Measurements from ENCODE around the gene EXOC1. TPM values are rescaled to one million over a fixed set of nuclear protein-coding genes. Genes with fewer than 3 reads are reported as not detected.

Gene EXOC1
- total RNA-seq, 1 donor from 2014 or later = 21.5 TPM

DNA sequence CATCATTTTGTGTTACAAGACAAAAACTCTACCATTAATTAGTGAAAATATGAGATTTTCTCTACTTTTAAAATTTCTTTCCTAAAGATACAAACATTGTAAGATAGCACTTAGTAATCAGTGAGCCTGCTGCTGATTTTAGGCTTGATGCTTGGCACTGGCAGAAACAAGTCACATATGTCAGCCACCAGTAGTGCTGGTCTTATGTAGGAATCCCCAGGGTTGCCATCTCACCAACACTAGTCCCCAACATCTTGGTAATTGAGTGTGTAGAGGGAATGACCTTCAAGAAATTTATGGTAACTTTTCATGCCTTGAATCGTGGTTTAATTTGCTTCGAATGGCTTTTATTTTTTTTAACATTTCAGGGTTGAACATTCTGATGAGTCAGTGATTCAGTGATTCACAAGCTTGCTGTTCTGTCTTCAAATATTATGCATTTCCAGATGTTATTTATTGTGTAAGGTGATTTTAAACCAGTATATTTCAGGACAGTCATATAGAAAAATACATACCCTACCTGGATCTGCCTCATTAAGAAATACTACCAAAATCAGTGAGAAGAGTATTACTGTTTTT is 11.9 kb downstream of the EXOC1 start:
- H3K4me1 Mint-ChIP-seq = peaks cover 19% of the 10 kb centered on the region
- no peak for DNase-seq
- intact Hi-C loops (cut with micrococcal nuclease) = loop anchor here (5.0 to 10.0 kb wide), 3 partner anchors 318 to 439 kb away; partner anchors contain the start of gene CLOCK
- no peak overlapping the region for H3K27ac Mint-ChIP-seq
- no peak overlapping the region for H3K4me3 Mint-ChIP-seq
- H3K36me3 Mint-ChIP-seq (ENCODE audit: low read depth) = peaks cover 30% of the 10 kb centered on the region
- no peaks in the 10 kb centered on the region for H3K9me3 Mint-ChIP-seq
- H3K27me3 Mint-ChIP-seq = no peaks in the 10 kb centered on the region

DNA sequence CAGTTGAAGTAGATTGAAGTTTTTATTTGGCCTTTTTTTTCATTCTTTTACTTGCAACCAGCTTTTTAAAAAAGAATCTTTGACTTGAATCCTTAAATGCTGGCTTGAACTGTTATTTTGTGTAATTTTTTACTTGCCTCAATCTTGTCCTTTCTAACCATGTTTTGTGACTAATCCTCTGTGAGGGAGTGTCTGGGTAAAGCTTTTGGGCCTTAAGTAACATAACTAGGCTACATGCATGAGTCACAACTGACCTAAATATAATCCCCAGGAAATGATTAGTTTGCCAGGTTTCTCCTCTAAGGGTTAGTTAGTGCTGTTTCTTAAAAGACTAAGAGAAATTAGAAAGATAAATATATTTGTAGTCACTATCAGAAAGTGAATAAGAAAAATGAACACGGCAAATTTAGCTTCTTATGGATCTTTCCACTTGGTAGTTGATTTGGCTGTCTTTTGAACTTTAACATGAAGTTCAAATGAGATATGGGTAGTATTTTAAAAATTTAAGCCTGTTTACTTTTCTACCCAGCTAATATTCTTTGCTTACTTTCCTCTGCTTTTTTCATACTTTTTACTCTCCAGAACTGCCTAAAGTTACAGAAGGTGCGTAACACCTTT is 13.0 kb downstream of the EXOC1 start:
- Mint-ChIP-seq H3K9me3 (no peaks in the 10 kb centered on the region), H3K4me3 (no peak overlapping the region), H3K27me3 (no peaks in the 10 kb centered on the region), H3K27ac (peak overlapping the region; percentile 54), H3K36me3 (ENCODE audit: low read depth) (peaks cover 34% of the 10 kb centered on the region), H3K4me1 (peaks cover 19% of the 10 kb centered on the region)
- DNase-seq = no peak
- intact Hi-C loops (cut with micrococcal nuclease) = loop anchor here (1.0 to 10.0 kb wide), 5 partner anchors 14 to 438 kb away; partner anchors contain the start of genes CEP135, CLOCK and EXOC1

DNA sequence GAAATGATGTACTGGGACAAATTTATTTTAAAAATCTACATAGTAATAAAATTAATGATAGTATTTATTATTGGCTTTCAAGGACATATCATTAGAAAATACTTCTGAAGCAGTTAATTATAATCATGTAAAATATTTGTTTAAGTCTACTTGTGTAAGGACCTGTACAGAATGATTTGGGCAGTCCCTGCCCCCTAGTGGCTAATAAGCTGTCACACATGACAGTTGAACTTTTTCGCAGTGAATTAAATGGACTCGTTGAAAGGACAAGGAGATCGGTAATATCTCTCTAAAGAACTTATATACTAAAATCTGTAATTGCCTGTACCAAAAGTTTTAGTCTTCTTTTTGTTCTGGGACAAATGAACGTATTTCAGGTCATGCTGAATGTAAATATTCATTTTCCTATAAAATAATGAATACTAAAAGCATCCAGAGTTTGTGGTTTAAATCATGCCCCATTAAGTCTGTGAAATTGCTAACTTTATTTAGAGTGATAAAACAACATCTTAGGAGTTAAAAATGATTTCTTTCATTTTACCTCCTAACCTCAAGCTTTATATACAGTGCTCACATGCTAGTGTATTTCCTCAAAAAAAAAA is 13.6 kb downstream of the EXOC1 start:
- no peaks in the 10 kb centered on the region for H3K9me3 Mint-ChIP-seq
- intact Hi-C loops (cut with micrococcal nuclease) = loop anchor here (1.0 to 10.0 kb wide), 5 partner anchors 14 to 438 kb away; partner anchors contain the start of genes CEP135, CLOCK and EXOC1
- peaks cover 19% of the 10 kb centered on the region for H3K4me1 Mint-ChIP-seq
- H3K27me3 Mint-ChIP-seq = no peaks in the 10 kb centered on the region
- H3K36me3 Mint-ChIP-seq (ENCODE audit: low read depth) = peaks cover 33% of the 10 kb centered on the region
- no peak overlapping the region for H3K27ac Mint-ChIP-seq
- DNase-seq = peak; percentile 69
- no peak overlapping the region for H3K4me3 Mint-ChIP-seq

DNA sequence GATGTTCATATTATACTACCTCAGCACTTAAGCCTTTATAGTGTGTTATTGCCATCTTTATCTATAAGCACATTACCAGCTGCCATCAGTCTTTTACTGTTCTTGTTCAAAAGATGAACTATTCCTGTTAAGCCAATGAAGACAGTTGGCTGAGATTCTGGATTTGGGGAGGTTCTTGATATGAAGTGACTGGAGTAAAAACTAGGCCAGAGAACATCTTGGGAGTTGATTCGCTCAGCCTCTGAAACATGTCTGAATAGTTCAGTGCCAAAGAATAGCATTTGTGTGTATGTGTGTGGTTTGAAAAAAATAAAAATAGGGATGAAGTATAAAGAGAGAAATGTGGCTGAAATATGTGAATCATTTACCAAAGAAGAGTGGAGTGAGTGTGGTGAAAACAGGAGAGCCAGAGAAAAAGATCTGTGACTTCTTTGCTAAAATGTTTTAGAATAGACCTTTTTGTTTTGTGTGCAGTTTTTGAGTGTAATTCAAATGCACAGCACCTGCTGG is 15.2 kb downstream of the EXOC1 start:
- Mint-ChIP-seq H3K27ac (peak overlapping the region; percentile 9), H3K27me3 (no peaks in the 10 kb centered on the region), H3K36me3 (ENCODE audit: low read depth) (peaks cover 35% of the 10 kb centered on the region), H3K4me1 (peaks cover 19% of the 10 kb centered on the region), H3K4me3 (no peak overlapping the region), H3K9me3 (no peaks in the 10 kb centered on the region)
- DNase-seq = no peak
- intact Hi-C loops (cut with micrococcal nuclease) = loop anchor here (5.0 to 10.0 kb wide), 3 partner anchors 321 to 436 kb away; partner anchors contain the start of gene CLOCK

DNA sequence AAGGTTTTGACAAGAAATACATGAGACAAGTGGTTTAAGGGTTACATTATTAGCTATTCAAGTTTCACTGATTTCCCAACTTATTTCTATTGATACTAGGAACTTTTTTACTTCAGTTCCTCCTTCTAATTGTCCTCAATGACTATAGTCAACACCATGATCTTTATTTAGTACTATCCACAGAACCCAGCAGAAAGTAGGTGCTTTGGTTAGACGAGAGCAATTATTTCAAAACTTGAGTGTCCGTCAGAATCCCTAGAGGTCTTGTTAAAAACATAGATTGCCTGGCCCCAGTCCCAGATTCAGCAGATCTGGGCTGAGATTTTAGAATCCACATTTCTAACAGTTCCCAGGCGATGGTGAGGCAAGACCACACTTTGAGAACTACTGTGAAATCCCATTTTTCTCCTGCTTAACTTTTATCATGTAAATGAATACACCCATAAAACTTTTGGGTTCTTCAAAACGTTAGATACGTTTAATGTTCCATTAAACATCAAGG is 17.9 kb downstream of the EXOC1 start:
- Mint-ChIP-seq H3K36me3 (ENCODE audit: low read depth) (peaks cover 38% of the 10 kb centered on the region), H3K4me3 (no peak overlapping the region)

DNA sequence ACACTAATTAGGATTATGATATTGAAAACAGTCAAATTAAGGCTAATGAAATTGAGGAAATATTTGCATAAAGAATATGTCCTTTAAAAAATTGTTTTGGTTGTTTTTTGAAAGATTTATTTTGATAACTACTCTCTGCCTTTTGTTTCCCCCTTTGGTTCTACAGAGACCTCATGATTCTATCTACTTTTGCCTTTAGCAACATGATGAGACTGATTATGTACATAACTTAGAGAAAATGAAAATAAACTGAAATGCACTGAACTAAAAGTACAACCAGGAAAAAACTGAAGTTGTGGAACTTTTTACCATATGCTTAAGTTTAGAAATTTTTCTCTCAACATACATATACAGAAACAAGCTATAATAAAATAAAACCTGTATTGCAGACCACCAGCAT is 21.4 kb downstream of the EXOC1 start:
- no peaks in the 10 kb centered on the region for H3K27me3 Mint-ChIP-seq
- H3K4me3 Mint-ChIP-seq = no peak overlapping the region
- DNase-seq = no peak
- H3K4me1 Mint-ChIP-seq = no peaks in the 10 kb centered on the region
- H3K9me3 Mint-ChIP-seq = no peaks in the 10 kb centered on the region
- H3K36me3 Mint-ChIP-seq (ENCODE audit: low read depth) = peaks cover 42% of the 10 kb centered on the region
- H3K27ac Mint-ChIP-seq = no peak overlapping the region
- intact Hi-C loops (cut with micrococcal nuclease) = no loop called here

More for the DNA sequence above, 17.9 kb downstream of the EXOC1 start:
- intact Hi-C loops (cut with micrococcal nuclease) = no loop called here
- Mint-ChIP-seq H3K27me3 (no peaks in the 10 kb centered on the region), H3K9me3 (no peaks in the 10 kb centered on the region), H3K4me1 (peaks cover 6% of the 10 kb centered on the region), H3K27ac (no peak overlapping the region)
- no peak for DNase-seq

DNA sequence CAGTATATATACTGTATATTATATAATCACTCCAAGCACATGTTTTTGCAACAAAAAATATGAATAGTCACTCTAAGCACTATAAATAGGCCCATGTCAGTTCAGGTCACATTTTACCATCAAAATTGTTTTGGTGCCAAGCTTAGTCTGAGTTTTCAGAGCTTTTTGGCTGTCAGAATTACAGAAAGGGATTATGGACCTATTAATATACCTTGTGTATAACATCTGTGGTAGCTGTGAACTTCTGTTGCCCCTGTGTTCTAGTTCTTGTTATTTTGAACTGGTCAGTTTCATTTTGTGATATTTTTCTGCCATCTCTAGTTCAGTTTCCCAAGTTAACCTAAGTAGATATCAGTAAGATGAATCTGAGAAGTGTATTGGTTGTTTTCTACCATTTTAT is 22.9 kb downstream of the EXOC1 start:
- no peak overlapping the region for H3K27ac Mint-ChIP-seq
- H3K4me1 Mint-ChIP-seq = no peaks in the 10 kb centered on the region
- intact Hi-C loops (cut with micrococcal nuclease) = no loop called here
- DNase-seq = no peak
- no peaks in the 10 kb centered on the region for H3K27me3 Mint-ChIP-seq
- H3K4me3 Mint-ChIP-seq = no peak overlapping the region
- no peaks in the 10 kb centered on the region for H3K9me3 Mint-ChIP-seq
- H3K36me3 Mint-ChIP-seq (ENCODE audit: low read depth) = peaks cover 39% of the 10 kb centered on the region

DNA sequence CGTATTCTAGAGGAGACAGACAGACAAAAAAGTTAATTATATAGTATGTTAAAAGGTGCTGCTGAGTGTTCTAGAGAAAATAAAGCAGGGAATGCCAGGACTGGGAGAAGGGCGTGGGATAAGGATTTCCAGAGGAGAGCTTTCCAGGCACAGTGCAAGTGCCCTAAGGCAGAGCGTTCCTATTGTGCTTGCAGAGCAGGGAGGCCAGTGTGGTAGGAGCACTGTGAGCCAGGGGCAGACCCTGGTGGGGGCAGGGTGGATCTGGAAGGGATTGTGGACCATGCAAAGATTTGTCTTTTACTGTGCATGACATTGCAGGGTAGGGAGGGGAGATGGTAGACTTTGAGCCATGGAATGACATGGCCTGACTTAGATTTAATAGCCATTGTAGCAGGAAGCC is 25.8 kb downstream of the EXOC1 start:
- H3K4me3 Mint-ChIP-seq = no peak overlapping the region
- no peak overlapping the region for H3K27ac Mint-ChIP-seq
- no peaks in the 10 kb centered on the region for H3K4me1 Mint-ChIP-seq
- no peak for DNase-seq
- intact Hi-C loops (cut with micrococcal nuclease) = no loop called here
- H3K36me3 Mint-ChIP-seq (ENCODE audit: low read depth) = peaks cover 34% of the 10 kb centered on the region
- H3K27me3 Mint-ChIP-seq = no peaks in the 10 kb centered on the region
- H3K9me3 Mint-ChIP-seq = no peaks in the 10 kb centered on the region

DNA sequence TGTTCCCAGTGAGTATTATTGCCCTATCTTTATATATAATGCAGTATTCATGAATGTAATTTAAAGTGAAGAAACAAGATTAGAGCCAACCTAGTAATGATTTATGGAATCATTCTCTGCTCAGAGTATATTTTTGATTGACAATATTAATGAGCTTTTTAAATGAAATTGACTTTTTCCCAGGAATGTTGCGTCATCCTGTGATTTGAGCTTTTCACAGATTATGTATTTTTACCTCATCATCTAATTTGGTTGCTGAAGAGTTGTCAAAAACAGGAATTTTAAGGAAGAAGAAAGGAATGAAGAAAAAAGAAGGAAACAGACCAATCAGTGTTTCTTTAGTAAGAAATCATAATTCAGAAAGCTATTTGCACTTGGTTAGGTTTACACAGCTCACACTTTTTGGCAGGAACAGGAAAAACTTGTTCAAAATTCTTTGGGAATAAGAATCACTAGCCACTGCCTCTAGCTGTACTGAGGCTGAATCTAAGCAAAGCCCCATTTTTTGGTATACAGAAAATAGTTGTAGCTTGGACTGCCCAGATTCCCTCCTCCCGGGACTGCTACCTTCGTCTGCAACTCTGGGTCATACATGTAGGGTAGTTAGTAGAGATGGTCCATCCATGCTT is 27.3 kb downstream of the EXOC1 start:
- intact Hi-C loops (cut with micrococcal nuclease) = no loop called here
- DNase-seq = no peak
- Mint-ChIP-seq H3K9me3 (no peaks in the 10 kb centered on the region), H3K4me1 (no peaks in the 10 kb centered on the region), H3K4me3 (no peak overlapping the region), H3K36me3 (ENCODE audit: low read depth) (peaks cover 31% of the 10 kb centered on the region), H3K27me3 (no peaks in the 10 kb centered on the region), H3K27ac (no peak overlapping the region)

DNA sequence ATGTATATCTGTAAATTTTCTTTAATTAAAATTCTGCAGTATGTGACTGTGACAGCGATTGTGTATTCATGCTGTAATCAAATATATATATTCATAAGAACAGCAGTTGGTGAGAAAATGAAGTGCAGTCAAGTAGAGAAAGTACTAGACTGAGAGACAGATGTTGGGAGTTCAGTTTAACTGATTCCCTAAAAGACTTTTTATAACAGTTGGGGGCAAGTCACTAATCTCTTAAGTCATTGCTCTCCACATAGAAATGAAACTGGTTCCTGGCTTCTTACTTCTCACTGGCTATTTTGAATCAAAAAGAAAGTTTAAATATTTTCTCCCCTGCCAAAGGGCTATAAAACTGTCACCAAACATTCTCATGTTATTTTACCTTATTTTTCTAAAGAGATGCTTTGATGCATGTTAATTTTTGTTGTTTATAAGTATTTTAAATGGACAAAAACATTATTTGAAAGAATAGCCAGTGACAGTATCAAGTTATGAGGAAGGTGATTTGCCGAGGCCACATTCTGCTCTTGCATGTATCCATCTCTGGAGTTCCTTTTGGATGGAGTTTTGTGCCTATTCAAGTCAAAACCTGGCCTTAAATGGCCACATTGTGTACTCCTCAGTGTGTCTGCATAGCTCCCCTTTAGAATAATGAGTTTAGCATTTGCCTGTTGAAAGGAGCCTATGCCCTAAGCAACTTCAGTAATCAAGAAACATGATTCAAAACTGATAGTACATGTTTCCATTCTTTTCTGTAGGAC is 30.8 kb downstream of the EXOC1 start:
- peaks cover 3% of the 10 kb centered on the region for H3K4me1 Mint-ChIP-seq
- H3K4me3 Mint-ChIP-seq = no peak overlapping the region
- peaks cover 19% of the 10 kb centered on the region for H3K36me3 Mint-ChIP-seq (ENCODE audit: low read depth)
- H3K27ac Mint-ChIP-seq = no peak overlapping the region
- no peaks in the 10 kb centered on the region for H3K9me3 Mint-ChIP-seq
- H3K27me3 Mint-ChIP-seq = no peaks in the 10 kb centered on the region
- DNase-seq = no peak
- intact Hi-C loops (cut with micrococcal nuclease) = no loop called here

DNA sequence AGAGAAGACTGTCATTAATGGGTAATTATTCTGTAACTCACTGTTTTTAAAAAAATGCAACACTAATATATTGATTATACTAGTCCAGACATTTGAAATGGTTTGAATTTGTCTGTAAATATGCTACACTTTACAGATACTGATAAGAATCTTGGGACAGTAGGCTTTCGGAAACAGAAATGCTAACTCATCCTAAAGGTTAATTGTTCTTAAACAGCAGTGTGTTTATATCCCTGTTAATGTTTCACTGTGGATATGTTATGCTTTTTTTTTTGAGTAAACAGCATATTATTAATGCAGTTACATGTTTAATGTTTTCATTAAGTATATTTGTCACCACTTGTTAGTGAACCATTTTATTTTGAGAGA is 31.4 kb downstream of the EXOC1 start:
- peaks cover 22% of the 10 kb centered on the region for H3K36me3 Mint-ChIP-seq (ENCODE audit: low read depth)
- no peak overlapping the region for H3K4me3 Mint-ChIP-seq
- no peak overlapping the region for H3K27ac Mint-ChIP-seq
- intact Hi-C loops (cut with micrococcal nuclease) = no loop called here
- H3K27me3 Mint-ChIP-seq = no peaks in the 10 kb centered on the region
- H3K9me3 Mint-ChIP-seq = no peaks in the 10 kb centered on the region
- peaks cover 3% of the 10 kb centered on the region for H3K4me1 Mint-ChIP-seq
- no peak for DNase-seq

DNA sequence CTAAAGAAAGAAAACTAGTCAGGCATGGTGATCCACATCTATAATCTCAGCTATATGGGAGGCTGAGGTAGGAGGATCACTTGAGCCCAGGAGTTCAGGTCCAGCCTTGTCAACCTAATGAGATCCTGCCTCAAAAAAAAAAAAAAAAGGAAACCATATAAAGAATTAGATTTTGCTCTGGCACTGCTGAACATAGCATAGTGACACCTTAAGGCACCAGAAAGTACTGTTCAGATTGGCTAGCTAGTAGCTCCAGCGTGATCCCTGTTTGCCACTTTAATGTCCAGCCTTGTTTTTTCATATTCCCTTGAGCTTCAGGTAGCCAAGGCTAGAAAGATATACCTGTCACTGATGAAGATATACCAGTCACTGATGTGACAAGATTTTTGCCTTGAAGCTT is 34.1 kb downstream of the EXOC1 start:
- H3K36me3 Mint-ChIP-seq (ENCODE audit: low read depth) = peaks cover 27% of the 10 kb centered on the region
- no peak for DNase-seq
- peaks cover 5% of the 10 kb centered on the region for H3K4me1 Mint-ChIP-seq
- no peak overlapping the region for H3K27ac Mint-ChIP-seq
- no peaks in the 10 kb centered on the region for H3K27me3 Mint-ChIP-seq
- H3K9me3 Mint-ChIP-seq = no peaks in the 10 kb centered on the region
- intact Hi-C loops (cut with micrococcal nuclease) = no loop called here
- H3K4me3 Mint-ChIP-seq = no peak overlapping the region

DNA sequence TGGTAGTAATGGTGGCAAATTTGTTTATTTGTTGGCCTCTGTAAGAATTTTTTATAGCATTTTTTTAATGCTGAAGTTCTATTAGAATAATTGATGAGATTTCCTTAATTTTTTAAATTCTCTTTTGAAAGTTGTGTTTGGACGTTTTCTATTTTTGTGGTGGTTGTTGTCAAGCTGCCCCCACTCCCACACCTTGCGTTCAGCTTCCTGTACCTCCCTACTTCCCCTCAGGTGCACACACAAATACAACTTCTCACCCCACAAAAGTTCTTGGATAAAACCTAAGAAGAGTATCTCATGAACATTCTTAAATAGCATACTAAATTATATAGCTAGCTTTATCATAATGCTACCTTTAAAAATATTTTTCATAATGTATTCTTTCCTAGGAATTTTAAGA is 38.7 kb downstream of the EXOC1 start:
- Mint-ChIP-seq H3K4me1 (peaks cover 5% of the 10 kb centered on the region), H3K27me3 (no peaks in the 10 kb centered on the region), H3K27ac (no peak overlapping the region), H3K9me3 (no peaks in the 10 kb centered on the region), H3K36me3 (ENCODE audit: low read depth) (peaks cover 41% of the 10 kb centered on the region), H3K4me3 (no peak overlapping the region)
- intact Hi-C loops (cut with micrococcal nuclease) = no loop called here
- no peak for DNase-seq
